Brain microvascular endothelial cell (primary cell): ENCODE measurements around the gene KLC3.

Experiments
- DNase-seq: peaks from one replicate; pipeline ENCODE4 v3.0.0-alpha.2; 2020
- H3K27ac ChIP-seq: fragments of 250-450 bp; sonication (Bioruptor Pico); 2 replicates; pipeline ENCODE4 v1.5.1; 2020; ENCODE audit warnings: mild to moderate bottlenecking, moderate library complexity
- H3K27me3 ChIP-seq: fragments of 250-450 bp; sonication (Bioruptor Pico); replicated peaks from 2 replicates; pipeline ENCODE4 v1.5.1; 2020; ENCODE audit warnings: mild to moderate bottlenecking
- H3K36me3 ChIP-seq: fragments of 250-450 bp; sonication (Bioruptor Pico); replicated peaks from 2 replicates; pipeline ENCODE4 v1.5.1; 2020; ENCODE audit warnings: mild to moderate bottlenecking
- H3K4me3 ChIP-seq: 2 replicates; pipeline ENCODE4 v1.5.1; 2011; ENCODE audit warnings: low read depth, mild to moderate bottlenecking, control low read depth, low read length, moderate library complexity
- CTCF ChIP-seq: IDR thresholded peaks from 2 replicates; pipeline ENCODE4 v1.5.1; 2011; ENCODE audit warnings: low read depth, mild to moderate bottlenecking, moderate library complexity, low read length, control low read depth, inconsistent platforms; ENCODE audit errors: missing control alignments
- in situ Hi-C: cut with HindIII; loops from 2 replicates; pipeline ENCODE4 v1.10.0; 2017; ENCODE audit warnings: low sequenced_read_pairs, low pct_ligation_motif_present

Gene KLC3

GRCh38 chr19:45344621-45345505 is 4.3 kb downstream of the KLC3 start:
- no peak overlapping the region for H3K4me3 ChIP-seq

GRCh38 chr19:45345506-45345860 is 4.9 kb downstream of the KLC3 start:
- no peak for DNase-seq
- H3K27me3 ChIP-seq, result no peaks in the 10 kb centered on the region
- H3K36me3 ChIP-seq, result peaks cover 6% of the 10 kb centered on the region
- no peak overlapping the region for H3K27ac ChIP-seq
- in situ Hi-C loops, result no loop called here
- H3K4me3 ChIP-seq, result no peak overlapping the region
- TF ChIP-seq CTCF, result no peak

More at GRCh38 chr19:45344621-45345505, 4.3 kb downstream of the KLC3 start:
- Histone ChIP-seq H3K27ac (no peak overlapping the region), H3K36me3 (peaks cover 3% of the 10 kb centered on the region), H3K27me3 (no peaks in the 10 kb centered on the region)
- no peak for DNase-seq
- no peak for TF ChIP-seq CTCF
- in situ Hi-C loops, result no loop called here

- peak; percentile 6 for TF ChIP-seq CTCF
- no peaks in the 10 kb centered on the region for H3K27me3 ChIP-seq
- no peak for DNase-seq
- in situ Hi-C loops, result no loop called here
- no peak overlapping the region for H3K27ac ChIP-seq
- no peak overlapping the region for H3K4me3 ChIP-seq
- peaks cover 15% of the 10 kb centered on the region for H3K36me3 ChIP-seq
Observed at GRCh38 chr19:45346449-45346848, 5.9 kb downstream of the KLC3 start.

- in situ Hi-C loops, result no loop called here
- H3K4me3 ChIP-seq, result no peak overlapping the region
- DNase-seq, result no peak
- no peak for TF ChIP-seq CTCF
- H3K27me3 ChIP-seq, result no peaks in the 10 kb centered on the region
- peaks cover 26% of the 10 kb centered on the region for H3K36me3 ChIP-seq
- no peak overlapping the region for H3K27ac ChIP-seq
Observed at GRCh38 chr19:45347570-45348366, 7.2 kb downstream of the KLC3 start.

- no peak for TF ChIP-seq CTCF
- no peak for DNase-seq
- Histone ChIP-seq H3K27me3 (no peaks in the 10 kb centered on the region), H3K4me3 (no peak overlapping the region), H3K27ac (no peak overlapping the region), H3K36me3 (peaks cover 32% of the 10 kb centered on the region)
- in situ Hi-C loops, result no loop called here
Observed at GRCh38 chr19:45348367-45349125, 8.0 kb downstream of the KLC3 start.
